GM21526 (cell line): Measurements from ENCODE around the gene RNF166.
"Not testable (repeated sequence)": the region's sequence is repeated elsewhere in the genome, so short reads cannot be mapped to it uniquely, and the experiment has no call there.

ENCODE experiments used
- ATAC-seq: cut with Tn5 transposase; IDR thresholded peaks from one replicate; pipeline ENCODE4 v1.9.1; 2021; ENCODE audit warnings: moderate library complexity; ENCODE audit not compliant: unreplicated experiment, low FRiP score

Gene RNF166

GRCh38 chr16:88680554-88681083, 25.6 kb downstream of the RNF166 start:
- no peak for ATAC-seq

- no peak for ATAC-seq
Observed at GRCh38 chr16:88678224-88678979, 27.8 kb downstream of the RNF166 start.

DNA sequence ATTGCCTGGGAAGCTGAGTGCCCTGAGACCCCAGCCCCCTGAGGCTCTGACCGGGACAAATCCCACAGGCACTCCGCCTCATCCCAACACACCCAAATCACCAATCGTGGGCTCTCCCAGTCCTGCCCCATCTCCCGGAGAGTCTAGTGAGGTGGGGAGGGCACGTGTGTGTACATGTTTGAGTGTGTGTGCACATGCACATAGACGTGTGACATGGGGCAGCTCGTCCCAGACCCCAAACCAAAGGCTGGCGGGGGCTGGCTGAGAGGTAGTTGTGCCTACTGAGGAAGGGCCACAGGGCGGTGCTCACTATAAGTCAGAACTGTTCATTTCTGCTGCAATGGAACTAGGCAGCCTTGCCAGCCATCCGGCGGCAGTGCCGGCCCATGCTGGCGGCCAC, 28.5 kb downstream of the RNF166 start:
- ATAC-seq = no peak

DNA sequence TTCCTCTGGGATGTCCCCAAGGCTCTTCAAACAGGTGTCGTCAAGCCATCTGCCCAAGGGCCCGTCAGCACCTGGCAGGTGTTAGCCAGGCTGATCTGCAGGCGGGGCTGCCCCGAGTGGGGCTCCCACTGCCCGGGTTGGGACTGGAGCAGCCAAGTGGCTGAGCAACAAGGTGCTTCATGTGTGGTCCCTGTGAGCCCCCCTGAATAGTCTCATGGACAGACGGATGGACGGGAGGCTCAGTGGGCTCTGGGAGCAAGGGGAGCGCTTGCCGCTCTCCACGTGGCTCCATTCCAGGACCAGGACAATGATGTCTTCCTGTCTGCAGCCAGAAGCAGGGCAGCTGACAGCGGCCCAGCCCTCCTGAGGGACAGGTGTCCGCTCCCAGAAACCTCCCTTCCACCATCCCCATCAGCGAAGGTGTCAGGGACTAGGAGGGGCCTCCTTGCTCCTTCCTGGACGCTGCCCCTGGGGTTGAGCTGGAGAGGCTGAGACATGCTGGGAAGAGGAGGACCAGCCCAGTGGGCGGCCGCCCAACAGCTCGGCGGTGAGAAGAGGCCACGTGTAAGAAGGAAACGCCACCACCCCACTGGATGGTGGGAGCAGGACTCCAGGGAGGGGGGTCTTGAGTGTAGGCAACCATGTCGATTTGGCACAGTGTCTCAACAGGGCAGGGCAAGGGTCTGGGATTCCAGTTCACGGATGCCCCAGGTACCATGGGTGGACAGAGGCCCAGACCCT, 29.5 kb downstream of the RNF166 start:
- no peak for ATAC-seq

- no peak for ATAC-seq
Observed at GRCh38 chr16:88673716-88674379, 32.4 kb downstream of the RNF166 start.

DNA sequence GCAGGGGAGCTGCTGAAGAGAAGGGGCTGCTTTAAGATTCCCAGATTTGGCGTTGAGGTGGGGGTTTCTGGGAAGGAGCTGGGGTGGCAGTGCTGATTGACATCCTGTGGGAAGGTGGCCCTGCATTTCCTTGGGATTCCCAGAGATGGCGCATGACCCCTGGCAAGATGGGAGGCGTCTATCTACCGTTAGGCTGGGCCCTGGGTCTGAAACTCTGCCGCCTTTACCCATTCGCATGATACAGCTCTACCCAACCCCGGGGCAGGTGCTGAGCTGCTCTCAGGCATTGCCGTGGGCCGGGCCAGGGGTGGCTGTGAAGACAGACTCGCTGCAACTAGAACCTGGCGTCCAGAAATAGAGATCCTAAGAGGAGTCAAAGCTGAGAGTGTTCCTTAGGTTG, 33.4 kb downstream of the RNF166 start:
- no peak for ATAC-seq

- no peak for ATAC-seq
Observed at GRCh38 chr16:88671806-88672205, 34.4 kb downstream of the RNF166 start.

DNA sequence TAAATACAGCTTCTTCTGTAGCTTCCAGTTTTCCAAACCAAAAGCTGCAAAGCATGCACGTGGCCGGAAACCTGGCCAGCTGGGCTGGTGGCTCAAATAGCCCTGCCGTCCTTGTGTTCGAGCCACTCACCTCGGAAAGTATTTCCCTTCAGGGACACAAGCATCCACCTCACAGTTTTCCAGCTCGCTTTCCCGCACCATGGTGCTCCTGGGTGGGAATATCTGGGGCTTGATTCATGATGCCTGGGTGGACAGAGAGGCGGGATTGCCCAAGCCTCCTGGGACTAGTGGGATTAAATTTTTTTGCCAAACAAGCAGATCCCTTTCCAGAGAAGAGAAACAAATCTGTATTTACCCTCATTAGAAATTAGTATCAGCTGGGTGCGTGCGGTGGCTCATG, 36.2 kb downstream of the RNF166 start:
- no peak for ATAC-seq

DNA sequence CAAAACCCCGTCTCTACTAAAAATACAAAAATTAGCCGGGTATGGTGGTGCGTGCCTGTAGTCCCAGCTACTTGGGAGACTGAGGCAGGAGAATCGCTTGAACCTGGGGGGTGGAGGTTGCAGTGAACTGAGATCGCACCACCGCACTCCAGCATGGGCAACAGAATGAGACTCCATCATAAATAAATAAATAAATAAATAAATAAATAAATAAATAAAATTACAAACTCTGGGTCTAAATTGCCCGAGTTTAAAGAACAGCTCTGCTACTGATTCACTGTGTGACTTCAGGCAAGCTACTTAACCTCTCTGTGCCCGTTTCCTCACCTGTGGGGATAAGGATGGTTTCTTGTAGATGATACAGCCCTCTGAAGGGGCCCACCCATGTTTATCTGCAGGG, 36.7 kb downstream of the RNF166 start:
- ATAC-seq = not testable (repeated sequence)

- ATAC-seq = no peak
Observed at GRCh38 chr16:88667461-88667860, 38.7 kb downstream of the RNF166 start.

DNA sequence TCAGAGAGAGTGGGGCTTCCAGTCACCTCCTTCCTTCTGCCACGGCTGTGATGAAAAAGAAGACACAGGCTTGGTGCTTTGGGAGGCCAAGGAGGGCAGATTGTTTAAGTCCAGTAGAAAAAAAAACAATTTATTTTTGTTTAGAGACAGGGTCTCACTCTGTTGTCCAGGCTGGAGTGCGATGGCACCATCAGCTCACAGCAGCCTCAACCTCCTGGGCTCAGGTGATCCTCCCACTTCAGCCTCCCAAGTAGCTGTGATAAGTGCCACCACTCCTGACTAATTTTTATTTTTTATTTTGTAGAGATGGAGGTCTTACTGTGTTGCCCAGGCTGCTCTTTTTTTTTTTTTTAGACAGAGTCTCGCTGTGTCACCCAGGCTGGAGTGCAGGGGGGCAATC, 40.6 kb downstream of the RNF166 start:
- no peak for ATAC-seq

DNA sequence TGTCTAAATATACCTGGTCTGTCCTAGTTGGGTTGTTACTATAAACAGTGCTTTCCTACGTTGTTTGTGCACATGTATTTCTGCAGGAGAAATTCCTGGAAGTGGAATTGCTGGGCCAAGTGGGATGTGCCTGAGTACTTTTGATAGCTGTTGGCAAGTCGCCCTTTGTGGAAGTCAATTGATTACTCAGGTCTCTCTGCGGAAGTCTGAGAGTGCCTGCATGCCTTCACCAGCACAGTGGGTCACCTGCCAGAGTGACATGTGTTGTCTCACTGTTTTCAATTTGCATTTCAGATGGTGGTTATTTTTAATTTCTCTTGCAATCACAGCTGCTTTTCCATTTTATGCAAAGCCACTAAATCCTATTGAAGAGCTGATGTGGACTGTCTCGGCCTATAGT, 41.1 kb downstream of the RNF166 start:
- no peak for ATAC-seq

GRCh38 chr16:88662843-88663606, 43.2 kb downstream of the RNF166 start, which contains the start of gene MVD:
Gene MVD (minus strand): TSS chr16:88663091. CDS start chr16:88663080, 11 bp downstream.
- ATAC-seq = peak; percentile 85

DNA sequence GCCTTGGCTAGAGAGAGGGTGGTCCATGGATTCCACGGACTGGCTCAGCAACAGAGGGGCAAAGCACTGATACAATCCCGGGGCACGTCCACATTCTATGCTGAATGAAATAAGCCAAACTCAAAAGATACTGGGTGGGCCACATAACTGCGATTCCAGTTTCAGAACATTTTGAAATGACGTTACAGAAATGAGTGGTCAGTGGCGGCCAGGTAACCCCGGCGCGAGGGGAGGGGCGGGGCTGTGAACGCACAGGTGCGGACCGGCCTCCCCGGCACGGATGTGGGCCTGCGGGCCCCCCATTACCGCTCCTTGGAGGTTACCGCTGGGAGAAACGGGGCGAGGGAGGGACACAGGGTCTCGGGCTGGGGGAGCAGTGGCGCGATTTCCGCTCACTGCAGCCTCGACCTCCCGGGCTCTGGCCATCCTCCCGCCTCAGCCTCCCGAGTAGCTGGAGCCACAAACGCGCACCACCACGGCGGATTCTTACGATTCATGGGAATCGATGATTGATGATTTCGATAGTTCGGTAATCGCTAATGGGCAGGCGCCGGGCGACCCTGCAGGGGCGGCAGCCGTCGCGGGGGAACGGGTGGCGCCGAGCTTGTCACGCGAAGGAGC, 43.9 kb downstream of the RNF166 start:
- no peak for ATAC-seq

- no peak for ATAC-seq
Observed at GRCh38 chr16:88661468-88661867, 44.7 kb downstream of the RNF166 start.

GRCh38 chr16:88659160-88659559, 47.0 kb downstream of the RNF166 start:
- no peak for ATAC-seq

DNA sequence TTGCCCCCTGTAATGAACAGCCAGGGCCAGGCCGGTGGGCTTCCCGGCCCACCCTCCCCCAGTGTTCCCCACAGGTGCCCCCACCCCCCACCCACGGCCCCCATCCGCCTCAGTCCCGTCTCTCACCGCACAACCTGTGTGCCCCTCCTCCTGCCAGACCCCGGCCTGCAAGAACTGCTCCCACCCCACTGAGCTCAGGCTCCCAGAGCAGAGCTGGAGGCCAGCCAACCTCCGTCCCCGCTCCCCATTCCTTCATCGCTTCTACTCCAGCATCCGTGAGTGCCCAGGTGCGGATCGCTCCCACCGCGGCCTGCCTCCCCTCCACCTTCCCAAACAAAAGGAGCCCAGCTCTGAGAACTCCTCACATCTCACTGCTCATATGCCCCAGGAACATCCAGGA, 47.5 kb downstream of the RNF166 start:
- ATAC-seq = no peak

DNA sequence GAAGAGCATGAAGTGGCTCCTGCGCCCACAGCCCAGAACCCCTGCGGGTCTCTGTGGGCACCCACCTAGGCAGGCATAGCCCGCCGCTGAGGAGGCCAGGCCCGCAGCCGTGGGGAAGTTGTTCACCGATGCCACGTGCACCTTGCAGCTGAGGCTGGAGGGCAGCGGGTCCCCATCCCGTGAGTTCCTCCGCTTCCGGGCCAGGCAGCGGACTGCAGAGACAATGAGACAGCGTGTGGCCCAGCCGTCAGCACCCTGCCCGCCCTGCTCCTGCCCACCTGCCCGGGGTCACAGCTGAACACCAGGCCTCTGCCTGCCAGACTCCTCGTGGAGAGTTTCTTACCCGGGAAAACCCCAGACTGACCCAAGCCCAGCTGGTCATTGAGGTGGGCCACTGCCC, 48.8 kb downstream of the RNF166 start:
- no peak for ATAC-seq

GRCh38 chr16:88656291-88656980, 49.8 kb downstream of the RNF166 start:
- no peak for ATAC-seq
